HepG2 (cell line): ENCODE measurements around the gene ELMOD1. TPM values are rescaled to one million over a fixed set of nuclear protein-coding genes. Genes with fewer than 3 reads are reported as not detected.

Experiments
- CAMTA2 ChIP-seq: sonication (generic); formaldehyde crosslinking; IDR thresholded peaks from 2 replicates; pipeline ENCODE4 v1.4.0; 2020; ENCODE audit warnings: mild to moderate bottlenecking, missing genetic modification reagents, borderline replicate concordance
- CREM ChIP-seq, 2 experiments: sonication (generic) in 1 of 2; formaldehyde crosslinking in 1 of 2; IDR thresholded peaks; 2 replicates each; pipeline versions ENCODE4 v1.4.0 to v1.6.1; 2016 to 2020; ENCODE audit warnings: antibody characterized with exemption in 1 of 2, mild to moderate bottlenecking in 1 of 2, missing genetic modification reagents in 1 of 2
- NR2F2 ChIP-seq: IDR thresholded peaks from 2 replicates; pipeline ENCODE4 v1.6.1; 2012; ENCODE audit warnings: low read depth, inconsistent platforms, borderline replicate concordance
- THAP11 ChIP-seq: IDR thresholded peaks from 2 replicates; pipeline ENCODE4 v1.6.1; 2016; ENCODE audit warnings: missing biosample characterization, missing genetic modification reagents
- ZBTB40 ChIP-seq, 2 experiments: fragments of 450-650 bp in 1 of 2; sonication (generic) in 1 of 2; formaldehyde crosslinking in 1 of 2; IDR thresholded peaks; 2 replicates each; pipeline versions ENCODE4 v1.6.1 to v1.8.0; 2016 to 2022; ENCODE audit warnings: antibody characterized with exemption in 1 of 2, mild to moderate bottlenecking in 1 of 2, missing genetic modification reagents in 1 of 2
- ZNF784 ChIP-seq: sonication (generic); formaldehyde crosslinking; IDR thresholded peaks from 2 replicates; pipeline ENCODE4 v1.5.1; 2020; ENCODE audit warnings: missing genetic modification reagents, mild to moderate bottlenecking, borderline replicate concordance
- ZNF83 ChIP-seq: sonication (generic); formaldehyde crosslinking; IDR thresholded peaks from 2 replicates; pipeline ENCODE4 v1.4.0; 2020; ENCODE audit warnings: missing genetic modification reagents, mild to moderate bottlenecking, borderline replicate concordance
- polyA plus RNA-seq, 8 experiments: library from polyadenylated mRNA; depleted of rRNA in 3 of 8; stranded (reverse) in 7 of 8; unstranded in 1 of 8; fragments of >200 nt; fragmentation: Illumina TruSeq in 4 of 8; extraction: Trizol in 4 of 8; gene quantifications; 2 replicates each; pipeline versions ENCODE4 v1.2.1 to v1.2.3, GENCODE V29; 2011 to 2016; ENCODE audit warnings: low read depth in 4 of 8, missing spikeins in 1 of 8, mixed read lengths in 1 of 8; ENCODE audit not compliant: insufficient read depth in 1 of 8
- total RNA-seq, 5 experiments: library from RNA; depleted of rRNA; stranded (reverse); fragments of >200 nt; fragmentation: Illumina TruSeq; extraction: Trizol; gene quantifications; 2 replicates each; pipeline ENCODE4 v1.2.3, GENCODE V29; 2016; ENCODE audit warnings: low read depth in 1 of 5
- TF ChIP-seq, protein P1 (sequence below): sonication (generic); formaldehyde crosslinking; IDR thresholded peaks from 2 replicates; pipeline ENCODE4 v1.4.0; 2020; ENCODE audit warnings: mild to moderate bottlenecking, missing genetic modification reagents

The ELMOD1 gene
- total and polyA plus RNA-seq, 2 of the 13 experiments (the other 11 are each of a cell fraction or from before 2014, with no cell fraction given) = not detected

DNA sequence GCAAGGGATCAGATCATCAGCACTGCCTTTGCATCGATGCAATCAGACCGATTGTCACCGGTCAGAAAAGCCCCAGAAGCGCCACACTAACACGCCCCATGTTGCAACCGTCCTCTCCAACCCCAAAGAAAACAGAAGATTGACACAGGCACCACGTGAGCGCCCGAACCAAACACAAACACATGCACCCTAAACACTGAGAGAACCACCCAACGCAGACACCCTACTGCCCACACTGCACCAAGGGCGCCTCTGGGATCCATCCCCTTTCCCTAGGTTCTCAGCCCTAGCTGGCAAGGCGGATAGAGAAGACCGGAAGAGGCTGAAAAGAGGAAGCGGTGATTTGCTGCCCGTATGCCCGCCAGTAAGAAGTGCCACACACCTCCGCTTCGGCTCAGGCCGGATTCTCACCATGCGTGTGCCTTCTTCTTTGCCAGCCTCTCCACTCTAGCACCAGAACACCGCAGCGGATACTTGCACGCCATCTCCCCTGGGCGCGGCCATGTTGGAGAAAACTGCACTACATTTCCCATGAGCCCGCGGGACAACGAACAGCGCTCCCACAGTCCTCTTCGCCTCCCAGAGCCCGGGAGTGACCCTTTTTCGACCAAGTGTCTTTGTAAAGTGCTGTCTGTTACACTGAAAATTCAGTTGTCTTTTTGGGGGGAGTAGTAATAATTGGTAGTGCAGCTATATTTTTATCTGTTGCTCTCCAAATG, 25.6 kb upstream of the ELMOD1 start, which contains the start of gene ALKBH8 (continued):
- TF ChIP-seq ZBTB40 (IDR thresholded peaks at IDR 0.05) (no peak), ZBTB40 (CRISPR knock-in tag; IDR thresholded peaks at IDR 0.05) (peak; percentile 70), NR2F2 (no peak), THAP11 (CRISPR knock-in tag) (peak; percentile 99), CREM (IDR thresholded peaks at IDR 0.05) (peak; percentile 87), CREM (CRISPR knock-in tag; IDR thresholded peaks at IDR 0.05) (no peak), ZNF784 (CRISPR knock-in tag) (0 out of 2 replicates have a peak, but pooled peaks have one; percentile 56), CAMTA2 (CRISPR knock-in tag) (0 out of 2 replicates have a peak, but pooled peaks have one; percentile 53), ZNF83 (0 out of 2 replicates have a peak, but pooled peaks have one; percentile 51)
- TF ChIP-seq, protein P1, sequence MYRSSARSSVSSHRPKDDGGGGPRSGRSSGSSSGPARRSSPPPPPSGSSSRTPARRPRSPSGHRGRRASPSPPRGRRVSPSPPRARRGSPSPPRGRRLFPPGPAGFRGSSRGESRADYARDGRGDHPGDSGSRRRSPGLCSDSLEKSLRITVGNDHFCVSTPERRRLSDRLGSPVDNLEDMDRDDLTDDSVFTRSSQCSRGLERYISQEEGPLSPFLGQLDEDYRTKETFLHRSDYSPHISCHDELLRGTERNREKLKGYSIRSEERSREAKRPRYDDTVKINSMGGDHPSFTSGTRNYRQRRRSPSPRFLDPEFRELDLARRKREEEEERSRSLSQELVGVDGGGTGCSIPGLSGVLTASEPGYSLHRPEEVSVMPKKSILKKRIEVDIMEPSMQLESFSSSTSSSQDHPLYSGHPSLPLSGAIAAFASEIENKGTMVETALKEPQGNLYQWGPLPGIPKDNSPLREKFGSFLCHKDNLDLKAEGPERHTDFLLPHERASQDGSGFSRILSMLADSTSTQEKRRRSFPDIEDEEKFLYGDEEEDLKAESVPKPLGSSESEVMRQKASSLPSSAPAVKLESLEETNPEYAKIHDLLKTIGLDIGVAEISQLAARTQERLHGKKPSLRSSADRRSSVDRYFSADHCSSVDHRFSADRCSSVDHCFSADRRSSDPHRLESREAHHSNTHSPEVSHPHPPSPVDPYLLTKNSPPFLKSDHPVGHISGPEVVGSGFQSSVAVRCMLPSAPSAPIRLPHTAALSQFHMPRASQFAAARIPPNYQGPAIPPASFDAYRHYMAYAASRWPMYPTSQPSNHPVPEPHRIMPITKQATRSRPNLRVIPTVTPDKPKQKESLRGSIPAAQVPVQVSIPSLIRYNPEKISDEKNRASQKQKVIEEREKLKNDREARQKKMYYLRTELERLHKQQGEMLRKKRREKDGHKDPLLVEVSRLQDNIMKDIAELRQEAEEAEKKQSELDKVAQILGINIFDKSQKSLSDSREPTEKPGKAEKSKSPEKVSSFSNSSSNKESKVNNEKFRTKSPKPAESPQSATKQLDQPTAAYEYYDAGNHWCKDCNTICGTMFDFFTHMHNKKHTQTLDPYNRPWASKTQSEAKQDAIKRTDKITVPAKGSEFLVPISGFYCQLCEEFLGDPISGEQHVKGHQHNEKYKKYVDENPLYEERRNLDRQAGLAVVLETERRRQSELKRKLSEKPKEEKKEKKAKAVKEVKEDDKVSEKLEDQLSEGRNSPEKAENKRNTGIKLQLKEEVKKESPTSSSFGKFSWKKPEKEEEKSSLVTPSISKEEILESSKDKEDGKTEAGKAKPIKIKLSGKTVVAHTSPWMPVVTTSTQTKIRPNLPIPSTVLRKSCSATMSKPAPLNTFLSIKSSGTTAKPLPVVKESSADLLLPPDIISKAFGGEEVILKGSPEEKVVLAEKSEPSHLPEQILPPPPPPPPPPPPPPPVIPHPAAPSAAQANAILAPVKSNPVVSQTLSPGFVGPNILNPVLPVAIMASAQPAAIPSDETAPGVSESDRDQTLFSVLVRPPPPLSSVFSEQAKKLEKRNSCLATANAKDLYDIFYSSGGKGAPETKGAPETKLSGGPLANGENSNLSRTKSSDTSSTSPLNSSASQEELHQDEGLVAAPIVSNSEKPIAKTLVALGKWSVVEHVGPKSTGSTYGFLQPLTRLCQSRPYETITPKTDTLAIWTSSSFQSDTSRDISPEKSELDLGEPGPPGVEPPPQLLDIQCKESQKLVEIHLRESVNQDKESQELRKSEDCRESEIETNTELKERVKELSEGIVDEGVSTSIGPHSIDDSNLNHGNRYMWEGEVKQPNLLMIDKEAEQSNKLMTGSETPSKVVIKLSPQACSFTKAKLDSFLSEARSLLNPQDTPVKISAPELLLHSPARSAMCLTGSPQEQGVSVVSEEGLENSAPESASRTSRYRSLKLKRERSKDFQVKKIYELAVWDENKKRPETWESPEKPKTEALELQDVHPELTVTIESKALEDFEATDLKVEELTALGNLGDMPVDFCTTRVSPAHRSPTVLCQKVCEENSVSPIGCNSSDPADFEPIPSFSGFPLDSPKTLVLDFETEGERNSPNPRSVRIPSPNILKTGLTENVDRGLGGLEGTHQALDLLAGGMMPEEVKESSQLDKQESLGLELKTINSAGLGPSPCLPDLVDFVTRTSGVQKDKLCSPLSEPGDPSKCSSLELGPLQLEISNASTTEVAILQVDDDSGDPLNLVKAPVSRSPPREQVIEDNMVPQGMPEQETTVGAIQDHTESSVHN = 0 out of 2 replicates have a peak, but pooled peaks have one; percentile 16
